Ovary (tissue), 3 donors: ENCODE results near the gene GNG12.

Experiments
- CTCF ChIP-seq, 3 donors: fragments of 450-650 bp in 2 of 3; fragments of 200-600 bp in 1 of 3; IDR thresholded peaks; one replicate each; pipeline versions ENCODE4 v1.5.1 to v1.8.0; 2016 to 2022; ENCODE audit warnings: antibody characterized with exemption in 3 of 3, mild to moderate bottlenecking in 1 of 3
- EP300 ChIP-seq: sonication (generic); formaldehyde crosslinking; IDR thresholded peaks from one replicate; pipeline ENCODE4 v1.6.1; 2017; ENCODE audit warnings: antibody characterized with exemption
- donor health status: DM: no; HTN: no; CAD: no.

DNA sequence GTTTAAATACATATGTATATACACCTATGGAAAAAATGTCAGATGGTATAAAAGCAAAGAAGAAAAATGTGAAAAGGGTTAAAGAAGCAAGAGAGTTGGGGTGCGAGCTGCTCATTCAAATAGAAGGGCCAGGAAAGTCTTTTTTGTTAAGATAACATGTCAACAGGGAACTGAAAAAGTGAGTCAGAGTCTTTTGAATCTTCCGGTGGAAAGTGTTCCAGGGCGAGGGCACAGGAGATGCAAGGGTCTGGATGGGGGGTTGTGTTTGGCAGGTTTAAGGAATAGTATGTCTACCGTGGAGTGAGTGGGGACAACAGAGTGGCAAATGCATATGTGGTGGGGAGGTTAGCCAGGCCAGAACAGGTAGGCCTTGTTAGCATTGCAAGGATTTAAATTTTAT is 22.2 kb upstream of the GNG12 start:
- no peak for TF ChIP-seq CTCF (IDR thresholded peaks at IDR 0.05)
- TF ChIP-seq EP300 = no peak
